ENCODE measurements around the gene NREP. TPM values are rescaled to one million over a fixed set of nuclear protein-coding genes. Genes with fewer than 3 reads are reported as not detected.

Gene NREP
- total RNA-seq, 1 donor from 2014 or later, result 685 TPM

DNA sequence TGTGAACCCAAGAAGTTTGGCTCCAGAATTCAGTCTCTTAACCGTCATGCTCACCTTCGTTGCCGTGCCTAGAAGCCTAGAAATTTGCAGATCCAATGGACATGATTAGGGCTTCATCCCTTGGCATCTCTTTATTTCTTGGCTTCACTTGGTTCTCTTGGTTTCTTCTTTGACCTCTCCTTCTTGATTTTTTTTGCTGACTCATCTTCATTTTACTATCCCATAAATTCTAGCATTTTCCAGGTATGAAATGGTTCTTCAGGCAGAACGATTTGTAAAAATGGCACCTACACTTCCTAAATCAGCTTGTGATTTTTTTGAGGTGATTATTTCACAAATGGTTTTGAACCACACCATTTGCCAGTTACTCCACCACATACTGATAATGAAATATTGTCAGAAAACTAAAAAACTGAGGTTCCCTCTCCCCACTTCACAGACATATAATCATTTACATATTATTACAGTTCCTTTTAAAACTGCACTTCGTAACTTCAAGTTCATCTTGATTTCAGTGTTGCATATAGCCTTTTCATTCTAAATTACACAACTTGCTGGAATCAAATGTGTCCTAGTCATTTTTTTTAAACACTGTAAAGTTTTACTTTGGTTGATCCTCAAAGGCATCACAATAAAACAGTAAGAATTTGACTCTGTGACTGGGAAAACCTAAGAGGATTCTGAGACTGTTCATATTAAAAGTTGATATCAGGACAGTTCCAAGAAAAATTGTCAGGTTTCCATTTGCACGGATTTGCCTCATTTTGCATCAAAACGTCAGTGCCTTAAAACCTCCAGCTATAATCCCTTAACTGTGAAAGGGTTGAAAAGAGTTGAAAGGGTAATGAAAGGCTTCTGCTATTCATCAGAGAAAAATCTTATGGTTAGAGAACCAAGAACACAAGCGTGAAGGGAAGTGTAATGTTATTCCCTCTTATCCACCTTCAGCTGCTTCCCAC lies 8.9 kb upstream of the NREP start:
- no peak for DNase-seq

DNA sequence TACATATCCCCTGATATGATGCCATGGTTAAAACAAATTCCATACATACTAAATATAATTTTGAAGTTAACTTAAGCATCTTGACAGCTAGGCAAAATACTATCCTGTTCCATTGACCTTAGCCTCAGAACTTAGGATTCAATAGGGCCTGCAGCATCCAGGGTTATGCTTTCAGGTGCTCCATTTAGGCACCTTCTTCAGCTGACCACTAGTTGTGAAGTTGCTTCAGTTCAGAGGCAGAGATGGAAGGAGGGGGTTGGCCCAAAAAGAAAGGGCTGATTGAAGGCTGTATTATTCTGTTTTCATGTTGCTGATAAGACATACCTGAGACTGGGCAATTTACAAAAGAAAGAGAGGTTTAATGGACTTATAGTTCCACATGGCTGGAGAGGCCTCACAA lies 7.0 kb upstream of the NREP start:
- no peak for DNase-seq

DNA sequence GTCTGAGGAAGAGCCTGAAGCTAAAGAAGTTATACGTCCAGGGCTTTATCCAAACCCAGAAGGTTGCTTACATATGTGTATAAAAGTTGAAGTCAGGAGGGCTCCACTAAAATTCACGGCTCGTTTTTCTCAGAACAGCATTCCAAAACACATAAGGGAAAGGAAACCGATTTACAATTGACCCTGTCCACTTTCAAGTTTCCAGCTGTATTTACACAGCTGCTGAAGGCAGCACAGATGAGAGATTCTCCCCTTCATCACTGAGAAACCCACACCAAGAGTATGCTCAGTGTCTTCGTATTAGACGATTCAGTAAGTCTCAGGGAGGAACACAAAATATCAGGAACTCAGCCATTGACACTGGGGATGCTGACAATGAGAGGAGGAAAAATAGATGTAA lies 5.9 kb upstream of the NREP start:
- DNase-seq, result no peak

DNA sequence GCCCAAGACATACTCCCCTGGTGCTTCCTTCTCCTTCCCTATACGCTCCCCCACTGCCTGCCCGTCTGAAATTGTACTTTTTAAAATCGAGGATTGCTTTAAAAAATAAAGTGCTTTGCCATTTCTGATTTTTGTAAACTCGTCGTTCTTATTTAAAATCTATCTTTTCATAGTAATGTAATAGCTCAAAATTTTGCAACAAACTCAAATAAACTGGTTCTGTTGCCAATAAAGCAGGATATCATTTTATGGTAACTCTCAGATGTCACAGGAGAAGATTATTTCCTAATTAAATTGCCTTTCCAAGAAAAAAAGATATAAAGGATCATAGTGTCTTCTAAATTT lies 1.3 kb upstream of the NREP start:
- DNase-seq, result no peak

DNA sequence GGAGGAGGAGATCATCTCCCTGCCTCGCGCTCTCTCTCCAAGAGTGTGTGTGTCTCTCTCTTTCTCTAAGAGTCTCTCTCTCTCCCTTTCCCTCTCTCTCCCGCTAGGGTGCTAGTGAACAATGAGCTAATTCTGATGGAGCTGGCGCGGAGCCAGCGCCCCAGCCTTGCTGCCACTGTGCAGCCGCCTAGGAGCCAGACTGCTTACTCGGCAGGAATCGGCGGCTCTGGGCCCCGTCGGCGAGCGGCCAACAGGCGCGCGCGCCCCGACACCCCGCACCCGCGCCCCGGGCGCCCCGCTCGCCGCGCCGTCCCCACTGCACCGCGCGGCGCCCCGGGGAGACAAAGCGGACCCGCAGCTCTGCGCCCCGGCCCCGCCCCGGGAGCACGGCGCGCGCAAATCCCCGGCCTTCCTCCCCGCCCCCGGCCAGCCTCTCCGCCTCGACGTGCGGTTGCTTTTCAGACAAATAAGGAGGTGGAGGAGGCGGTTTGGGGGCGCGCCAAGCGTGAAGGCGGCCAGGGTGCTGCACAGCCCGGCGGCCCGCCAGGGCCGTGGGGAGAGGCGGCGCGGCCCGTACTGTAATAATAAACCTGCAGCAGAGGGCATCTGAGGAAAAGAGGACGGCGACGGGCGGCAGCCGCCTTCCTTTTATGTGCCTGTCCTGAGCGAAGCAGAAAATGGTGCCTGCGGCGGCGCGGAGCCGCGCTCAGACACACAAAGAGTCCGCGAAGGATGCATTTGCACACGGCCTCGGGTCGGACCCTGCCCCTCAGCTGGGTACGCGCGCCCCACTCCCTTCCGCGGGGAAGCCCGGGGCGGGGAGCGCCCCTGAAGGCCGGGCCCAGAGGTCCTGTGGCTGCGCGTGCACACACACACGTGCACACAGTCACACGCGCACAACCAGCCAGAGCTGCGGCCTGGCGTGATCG lies 625 bp upstream of the NREP start:
- DNase-seq, result peak; percentile 87

DNA sequence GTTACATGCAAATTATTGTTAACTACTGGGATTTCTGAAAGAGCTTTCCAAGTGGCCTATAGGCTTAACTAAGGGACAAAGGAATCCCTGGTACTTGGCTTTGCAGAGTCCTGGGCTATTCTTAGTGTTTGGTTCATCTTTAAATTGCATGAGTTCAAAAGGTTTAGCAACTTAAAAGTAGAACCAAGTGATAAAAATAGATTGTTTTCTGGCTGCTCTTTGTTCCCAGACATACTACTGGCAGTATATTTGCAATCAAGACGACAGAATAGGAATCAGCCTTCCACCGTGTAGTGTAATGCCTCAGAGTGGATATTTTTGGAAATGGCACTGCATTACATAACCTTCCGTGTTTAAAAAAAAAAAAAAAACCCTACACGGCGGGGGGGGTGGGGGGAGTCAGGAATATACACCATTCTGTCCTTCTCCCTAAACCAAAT lies 1.0 kb downstream of the NREP start:
- DNase-seq, result no peak

DNA sequence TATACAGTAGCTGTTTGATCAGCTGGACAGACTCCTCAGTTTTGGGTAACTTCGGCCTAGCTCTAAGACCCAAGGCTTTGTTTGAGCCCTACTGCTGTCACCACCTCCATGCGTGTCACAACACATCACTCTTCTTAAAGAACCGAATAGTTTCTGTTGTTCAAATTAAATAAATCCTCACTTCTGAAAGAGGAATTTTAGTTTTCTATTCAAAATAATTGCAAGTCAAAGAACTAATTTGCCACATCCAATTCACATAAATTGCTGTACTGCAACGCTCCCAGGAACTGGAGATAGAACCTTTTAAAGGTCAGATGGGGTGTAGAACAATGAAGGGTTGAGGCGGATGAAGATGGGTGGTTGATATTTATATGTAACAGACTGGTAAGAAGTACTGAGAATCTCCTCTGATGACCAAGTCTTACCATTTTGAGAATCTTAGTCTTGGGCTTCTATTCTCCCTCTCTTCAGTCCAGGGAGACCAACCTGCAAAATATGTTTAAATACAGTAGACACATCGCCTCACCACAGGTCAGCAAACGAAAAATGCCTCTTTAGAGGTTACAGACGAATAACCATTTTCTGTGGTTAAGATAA lies 1.6 kb downstream of the NREP start:
- DNase-seq, result no peak

DNA sequence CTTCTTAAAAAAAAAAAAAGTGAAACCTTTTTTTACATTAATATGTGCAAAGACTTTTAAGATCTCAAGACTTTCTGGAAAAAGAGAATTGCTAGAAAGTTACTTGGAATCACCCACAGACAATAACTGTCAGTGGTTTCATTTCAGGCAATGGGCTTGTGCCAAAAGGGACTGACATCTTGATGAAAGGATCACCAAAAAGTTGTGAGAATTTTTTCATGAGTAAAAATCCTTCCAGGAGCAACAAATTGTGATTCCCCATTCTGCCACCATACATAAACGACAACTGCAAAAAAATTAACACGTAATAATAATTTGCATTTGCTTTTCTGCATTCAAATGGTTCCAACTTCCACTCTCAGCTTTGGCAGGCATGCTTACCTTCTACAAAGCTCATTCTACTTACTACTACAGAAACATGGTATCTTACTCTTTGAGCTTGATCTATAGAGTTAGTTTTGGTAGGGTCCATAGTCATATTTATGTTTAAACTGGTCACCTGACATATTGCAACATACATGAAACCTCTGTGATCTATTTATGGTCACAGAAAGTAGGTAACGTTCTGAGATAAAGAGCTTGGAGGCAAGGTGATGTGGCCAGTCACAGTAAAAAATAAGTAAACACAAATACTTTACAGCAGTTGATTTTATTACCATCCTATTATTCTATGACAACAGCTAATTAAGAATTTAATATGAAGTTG lies 3.0 kb downstream of the NREP start:
- DNase-seq, result no peak

DNA sequence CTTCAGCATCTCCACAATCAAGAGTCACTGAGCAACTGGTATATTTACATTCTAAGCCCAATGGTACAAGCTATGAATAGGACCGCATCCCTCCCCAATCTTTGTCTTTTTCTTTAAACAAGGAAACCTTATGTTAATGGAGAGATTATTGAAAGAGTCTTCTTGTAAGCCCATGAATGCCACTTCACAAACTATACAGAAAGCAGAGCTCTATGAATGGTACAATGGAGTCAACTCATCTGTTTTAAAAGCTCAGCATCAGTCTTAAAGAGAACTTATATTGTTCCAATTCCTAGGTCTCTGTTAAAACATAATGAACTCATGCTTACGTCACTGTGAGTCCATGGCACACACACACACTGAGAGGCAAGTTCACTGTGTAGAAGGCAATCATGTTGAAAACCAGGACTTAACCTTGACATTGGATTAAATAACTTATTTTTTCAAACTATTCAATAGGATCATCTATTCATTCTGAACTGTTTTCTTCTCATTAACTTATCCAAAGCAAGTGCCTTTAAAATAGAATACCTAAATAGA lies 4.5 kb downstream of the NREP start:
- no peak for DNase-seq

DNA sequence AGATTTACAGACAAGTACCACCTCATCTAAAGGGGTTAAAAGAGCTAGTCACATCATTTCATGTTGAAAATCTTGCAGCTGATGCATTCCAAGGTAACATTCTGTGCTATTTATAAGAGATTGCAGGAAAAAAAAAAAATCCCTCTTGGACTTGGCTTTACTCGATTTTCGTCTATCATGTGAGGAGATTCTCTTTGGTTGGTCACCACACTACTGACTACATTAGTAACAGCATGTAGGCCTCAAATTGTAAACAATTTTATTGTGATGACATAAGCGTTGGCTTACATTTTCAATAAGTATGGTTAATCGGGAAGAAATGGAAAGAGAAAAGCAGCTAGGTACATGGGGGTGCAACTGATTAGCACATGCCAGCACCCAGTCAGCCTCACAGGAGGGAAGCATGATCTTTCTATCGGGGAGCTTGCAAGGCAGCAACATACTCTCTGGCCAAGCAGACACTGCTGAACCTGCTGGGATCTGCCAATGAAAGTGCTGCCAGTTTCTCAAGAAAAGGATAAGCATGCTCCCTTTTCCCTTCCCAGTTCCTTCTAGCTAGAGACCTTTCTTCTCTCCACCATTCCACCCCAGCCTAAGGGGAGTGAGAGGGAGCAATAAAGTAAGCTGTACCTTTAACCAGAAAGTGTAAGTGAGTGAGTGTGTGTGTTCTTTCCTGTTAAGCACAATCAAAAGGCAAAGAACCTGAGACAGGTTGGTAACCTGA lies 7.5 kb downstream of the NREP start:
- DNase-seq, result no peak

DNA sequence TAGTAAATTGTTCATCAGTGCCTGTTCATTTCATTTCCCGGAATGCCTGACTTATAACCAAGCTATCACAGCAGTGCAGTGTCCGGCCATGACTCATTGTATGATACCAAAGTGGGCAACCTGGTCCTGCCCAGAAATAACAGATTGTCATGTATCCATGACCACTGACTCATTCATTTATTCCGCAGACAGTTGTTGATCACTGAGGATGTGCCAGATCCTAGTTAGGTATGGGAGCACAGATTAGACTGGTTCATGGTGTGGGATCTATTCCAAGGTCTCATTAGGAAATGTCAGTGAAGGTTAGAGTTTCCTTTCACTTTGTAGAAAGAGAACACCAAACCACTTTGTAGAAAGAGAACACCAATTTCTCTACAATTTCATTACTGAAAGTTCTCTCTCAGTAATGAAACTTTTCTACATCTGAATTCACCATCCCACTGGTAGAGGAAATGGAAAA lies 8.7 kb downstream of the NREP start:
- DNase-seq, result no peak

DNA sequence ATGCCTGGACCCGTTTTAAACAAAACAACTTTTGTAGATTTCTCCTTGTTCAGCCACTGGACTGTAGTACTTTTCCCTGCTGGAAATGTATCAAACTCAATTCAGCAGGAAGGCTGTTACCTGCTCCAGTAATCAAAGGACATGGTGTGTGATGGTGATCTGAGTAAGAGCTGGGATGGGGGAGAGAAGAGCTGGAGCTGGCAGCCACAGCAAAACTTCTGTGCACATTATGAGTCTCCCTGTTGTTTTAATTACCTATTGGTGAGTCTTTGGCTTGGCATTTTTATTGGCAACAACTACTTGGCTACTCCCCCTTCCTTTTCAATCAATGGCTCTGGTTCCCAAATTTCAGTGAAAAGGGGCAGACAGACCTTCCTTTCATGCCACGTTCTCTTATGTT lies 9.7 kb downstream of the NREP start:
- DNase-seq, result no peak

DNA sequence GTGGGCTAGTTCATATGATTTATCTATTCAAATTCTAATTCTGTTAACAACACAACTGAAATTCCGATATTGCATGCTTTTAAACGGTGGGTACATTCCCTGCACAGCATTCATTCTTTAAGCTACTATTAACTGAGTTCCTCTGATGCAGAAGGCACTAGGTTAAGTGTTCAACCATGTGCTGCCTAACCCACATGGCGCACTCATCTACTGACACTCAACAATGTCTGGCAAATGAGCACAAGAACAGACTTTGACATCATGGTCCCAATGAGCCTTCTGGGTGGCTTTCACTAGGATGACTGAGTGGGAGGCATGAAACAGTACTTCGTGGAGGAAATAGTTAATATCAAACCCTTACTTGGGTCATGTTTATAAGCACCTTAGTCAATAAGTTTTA lies 10.2 kb downstream of the NREP start:
- DNase-seq, result no peak

DNA sequence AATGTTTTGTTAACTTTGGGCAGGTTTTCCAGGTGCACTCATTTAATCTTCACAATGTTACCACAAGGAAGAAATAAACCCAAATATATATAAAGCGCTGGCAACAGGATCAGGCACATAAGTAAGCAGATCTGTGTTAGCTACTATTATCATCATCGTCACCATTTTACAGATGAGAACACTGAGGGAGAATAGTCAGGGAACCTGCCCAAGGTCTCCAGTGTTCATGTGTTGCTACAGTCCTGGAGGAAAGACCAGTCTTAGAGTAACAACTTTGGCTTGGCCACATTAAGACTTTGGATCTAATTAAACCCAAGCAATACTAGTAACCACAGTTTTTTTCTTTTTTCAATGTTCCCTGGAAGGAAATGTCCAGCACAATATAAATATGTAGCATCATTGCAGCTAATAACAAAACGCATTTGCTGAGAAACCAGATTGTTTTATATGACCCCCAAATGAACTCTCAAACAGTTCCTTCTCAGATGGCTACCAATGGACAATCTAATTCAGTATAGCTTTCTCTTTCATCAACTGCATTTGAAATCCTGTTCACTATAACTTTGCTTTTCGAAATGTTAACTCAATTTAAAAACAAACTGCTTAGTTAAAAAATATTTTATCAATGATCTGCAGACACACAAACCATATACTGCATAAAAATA lies 11.8 kb downstream of the NREP start:
- DNase-seq, result no peak

DNA sequence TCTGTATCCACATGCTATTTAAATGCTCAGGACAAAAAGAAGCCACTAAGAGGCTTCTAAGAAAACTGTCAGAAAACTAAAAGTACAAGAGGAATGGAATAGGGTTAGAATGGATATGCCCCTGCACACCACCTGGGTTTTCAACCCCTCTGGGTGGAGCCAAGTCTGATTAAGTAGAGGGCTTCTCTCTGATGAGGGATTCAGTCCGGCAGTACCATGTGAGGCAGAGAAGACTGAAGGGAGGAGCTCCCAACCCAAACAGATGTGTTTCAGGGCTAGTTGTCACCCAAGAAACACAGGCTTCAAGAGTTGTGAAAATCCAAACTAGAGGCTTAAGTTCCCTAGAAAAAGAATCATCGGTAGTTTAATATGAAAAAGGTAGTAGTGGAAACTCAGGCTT lies 12.5 kb downstream of the NREP start:
- no peak for DNase-seq

DNA sequence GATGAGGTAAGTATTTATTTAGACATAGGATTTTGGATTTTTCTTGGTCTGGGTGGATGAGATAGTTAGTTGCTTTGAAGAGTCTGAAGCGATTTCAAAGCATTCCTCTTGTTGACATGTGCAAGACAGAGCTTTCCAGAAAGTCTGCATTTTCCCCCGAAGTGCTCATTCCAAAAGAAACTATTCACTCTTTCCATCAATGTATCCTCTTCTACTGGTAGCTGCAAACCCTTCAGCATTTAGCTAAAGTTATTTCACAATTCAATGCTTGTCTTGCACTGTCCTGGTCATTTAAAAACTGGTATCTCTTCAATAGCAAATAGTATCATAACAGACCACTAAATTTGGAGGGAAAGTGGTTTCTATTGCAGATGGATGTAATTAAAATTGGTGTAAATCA lies 13.0 kb downstream of the NREP start:
- no peak for DNase-seq

DNA sequence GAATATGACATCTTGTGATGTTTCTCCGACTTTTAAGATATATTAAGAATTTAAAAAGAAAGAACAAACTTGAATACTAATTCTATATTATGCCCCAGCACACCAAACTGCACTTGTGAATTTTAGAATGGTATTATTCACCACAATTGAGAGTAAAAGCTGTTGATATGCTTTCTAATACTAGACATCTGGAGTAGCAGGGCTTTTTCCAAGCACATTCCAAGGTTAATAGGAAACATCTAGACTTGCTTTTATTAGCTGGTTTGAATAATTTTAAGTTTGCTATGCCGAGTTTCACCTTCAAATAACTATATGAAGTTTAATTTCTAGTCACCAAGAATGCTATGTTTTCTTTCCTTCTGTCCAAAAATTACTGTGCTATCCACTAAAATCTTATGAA lies 13.5 kb downstream of the NREP start:
- DNase-seq, result no peak

DNA sequence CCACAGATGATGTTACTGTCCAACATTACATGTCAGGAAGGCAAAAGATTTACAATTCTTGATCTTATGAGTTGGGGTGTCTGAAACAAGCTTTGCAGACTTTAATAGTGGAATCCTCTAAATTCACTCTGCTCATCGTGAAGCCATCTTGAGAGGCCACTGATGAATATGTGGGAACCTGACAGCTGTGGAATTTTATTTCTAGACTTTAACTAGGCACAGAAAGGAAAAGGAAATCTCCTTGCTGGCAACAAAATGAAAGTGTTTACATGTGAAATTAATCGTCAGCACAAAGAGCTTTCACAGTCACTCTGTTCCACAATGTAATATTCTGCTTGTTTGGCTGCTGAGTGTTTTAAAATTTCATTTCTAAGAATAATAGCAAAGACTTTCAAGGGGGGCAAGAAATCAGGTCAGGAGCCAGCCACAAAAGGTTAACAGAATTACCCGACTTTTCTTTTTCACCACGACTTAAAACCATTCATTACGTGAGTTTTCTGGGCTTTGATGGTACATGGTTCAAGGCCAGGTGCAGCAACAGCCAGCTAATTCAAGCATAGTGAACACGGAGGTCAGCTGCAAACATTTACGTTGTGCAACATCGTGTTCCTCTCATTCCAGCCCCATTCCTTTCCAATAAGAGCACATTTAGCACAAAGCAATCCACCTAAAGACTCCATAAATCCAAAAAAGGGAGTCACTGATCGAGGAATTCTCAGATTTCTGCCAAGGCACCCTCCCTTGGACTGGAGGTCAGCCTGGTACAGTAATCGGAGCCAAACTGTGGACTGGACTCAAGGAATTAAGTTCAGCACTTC lies 14.6 kb downstream of the NREP start:
- no peak for DNase-seq

DNA sequence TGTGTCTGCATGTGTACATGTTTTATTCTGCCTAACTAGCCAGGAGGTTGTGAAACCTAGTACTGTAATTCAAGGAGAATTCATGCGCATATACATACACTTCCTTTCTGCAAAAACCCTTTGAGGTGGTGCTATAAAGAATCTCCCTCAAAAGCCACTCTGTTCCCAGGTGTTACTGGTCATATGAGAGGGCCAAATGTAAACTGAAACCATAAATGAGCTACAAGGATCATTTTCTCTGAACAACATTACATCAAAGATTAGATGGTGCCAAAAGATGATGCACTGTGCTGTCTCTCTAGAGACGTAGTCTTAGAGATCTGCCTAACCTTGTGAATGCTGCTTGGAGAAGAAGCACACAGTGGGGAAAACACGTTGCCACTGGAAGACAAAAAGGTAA lies 15.7 kb downstream of the NREP start:
- no peak for DNase-seq

DNA sequence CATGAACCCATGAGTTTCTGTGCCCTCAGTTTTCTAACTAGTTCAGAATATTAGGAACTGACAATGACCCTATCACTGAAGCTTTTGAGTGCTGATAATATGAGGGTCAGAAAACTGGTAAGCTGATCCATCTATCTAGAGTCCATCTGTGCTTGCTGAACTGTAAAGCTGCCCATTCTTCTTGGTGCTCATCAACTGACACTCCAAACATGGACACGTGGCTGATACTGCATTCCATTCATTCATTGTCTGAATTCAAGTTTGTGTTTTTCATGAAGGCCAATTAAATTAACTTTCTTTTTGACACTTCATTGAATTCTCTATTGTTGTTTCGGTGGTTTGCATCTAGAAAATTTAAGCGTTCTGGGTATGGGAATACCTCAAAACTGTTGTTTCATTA lies 17.6 kb downstream of the NREP start:
- DNase-seq, result no peak
